GM18519 (cell line): ENCODE measurements around the gene MEF2A.

Experiments
- ATAC-seq: cut with Tn5 transposase; IDR thresholded peaks from one replicate; pipeline ENCODE4 v1.9.1; 2021; ENCODE audit warnings: mild to moderate bottlenecking, moderate library complexity; ENCODE audit not compliant: unreplicated experiment, low FRiP score

MEF2A gene

GRCh38 chr15:99562238-99562637 lies 3.5 kb upstream of the MEF2A start:
- ATAC-seq: no peak

DNA sequence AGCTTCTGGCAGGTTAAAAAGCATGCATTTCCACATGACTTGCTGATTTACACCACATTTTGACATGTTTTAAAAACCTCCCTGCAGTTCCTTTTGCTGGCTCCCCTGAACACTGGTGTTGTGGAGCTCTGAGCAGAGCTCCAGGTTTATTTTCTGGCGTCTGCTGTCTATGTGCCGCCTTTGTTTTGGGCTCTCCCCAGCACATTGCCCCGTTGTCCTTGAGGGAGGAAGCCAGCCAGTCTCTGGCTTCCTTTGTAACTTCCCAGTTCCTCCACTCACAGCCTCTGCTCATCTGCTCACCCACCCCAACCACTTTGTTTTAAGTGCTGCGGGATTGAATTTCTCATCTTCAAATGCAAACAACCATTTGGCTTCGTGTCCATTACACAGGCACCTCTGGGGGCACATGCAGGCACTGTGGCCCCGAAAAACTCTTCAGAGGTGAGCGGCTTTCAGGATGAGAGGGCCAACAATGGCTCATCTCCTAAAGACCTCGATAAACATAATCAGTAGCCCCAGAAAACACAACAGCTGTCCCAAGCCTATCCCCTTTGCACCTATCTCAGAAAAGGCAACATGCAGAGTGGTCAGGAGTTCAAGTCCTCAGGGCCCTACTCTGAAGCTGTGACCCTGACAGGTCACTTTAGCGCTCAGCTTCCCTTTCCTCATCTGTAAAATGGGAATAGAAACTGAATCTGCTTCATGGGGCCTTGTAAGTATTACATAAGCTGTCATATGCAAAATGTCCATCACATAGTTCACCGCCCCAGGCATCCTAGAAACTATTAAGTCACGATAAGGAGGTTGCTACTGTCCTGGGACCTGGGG lies 1.3 kb upstream of the MEF2A start:
- peak; percentile 22 for ATAC-seq

DNA sequence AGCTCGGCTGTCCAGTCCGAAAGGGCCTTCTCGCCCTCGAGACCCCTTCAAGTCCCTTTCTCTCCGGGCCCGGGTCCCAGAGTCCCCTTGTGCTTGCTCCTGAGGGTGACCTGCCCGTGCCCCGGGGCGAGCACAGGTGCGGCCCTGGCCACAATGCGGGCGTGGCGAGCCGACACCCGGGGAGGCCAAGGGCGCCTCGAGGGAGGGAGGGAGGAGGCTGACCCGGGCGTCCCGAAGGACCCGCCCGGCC lies 810 bp upstream of the MEF2A start:
- ATAC-seq: no peak

DNA sequence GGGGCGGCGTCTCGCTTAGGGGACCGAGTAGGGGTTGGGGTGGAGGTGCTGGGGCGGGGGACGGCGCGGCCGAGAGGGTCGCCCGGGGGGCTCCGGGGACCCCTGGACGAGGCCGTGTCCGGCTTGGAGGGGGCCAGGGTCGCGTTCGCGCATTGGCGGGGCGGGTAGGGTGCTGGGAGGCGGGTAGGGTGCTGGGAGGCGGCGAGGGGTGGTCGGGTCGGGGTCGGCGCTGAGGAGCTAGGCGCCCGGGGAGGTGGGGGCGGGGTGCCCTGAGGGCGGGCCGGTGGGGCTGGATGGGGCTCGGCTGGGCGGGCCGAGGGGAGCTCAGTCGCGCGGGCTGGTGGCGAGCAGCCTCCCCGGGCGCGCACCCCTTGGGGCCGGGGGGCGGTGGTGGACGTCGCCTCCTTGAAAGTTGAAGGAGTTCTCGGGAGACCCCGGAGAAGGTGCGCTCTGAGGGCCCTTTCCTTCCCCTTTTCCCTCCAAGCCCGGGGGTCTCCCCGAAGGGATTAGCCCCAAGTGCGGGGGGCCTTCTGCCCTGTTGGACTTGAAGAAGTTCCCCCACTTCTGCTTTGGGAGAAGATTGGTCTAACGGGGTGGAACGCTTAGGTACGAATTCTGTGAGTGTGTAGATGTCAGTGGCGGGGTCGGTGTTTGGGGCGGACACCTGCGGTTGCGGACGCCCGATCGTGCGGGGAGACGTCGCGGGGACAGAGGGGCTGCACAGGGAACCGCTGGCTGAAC lies 543 bp downstream of the MEF2A start:
- no peak for ATAC-seq

DNA sequence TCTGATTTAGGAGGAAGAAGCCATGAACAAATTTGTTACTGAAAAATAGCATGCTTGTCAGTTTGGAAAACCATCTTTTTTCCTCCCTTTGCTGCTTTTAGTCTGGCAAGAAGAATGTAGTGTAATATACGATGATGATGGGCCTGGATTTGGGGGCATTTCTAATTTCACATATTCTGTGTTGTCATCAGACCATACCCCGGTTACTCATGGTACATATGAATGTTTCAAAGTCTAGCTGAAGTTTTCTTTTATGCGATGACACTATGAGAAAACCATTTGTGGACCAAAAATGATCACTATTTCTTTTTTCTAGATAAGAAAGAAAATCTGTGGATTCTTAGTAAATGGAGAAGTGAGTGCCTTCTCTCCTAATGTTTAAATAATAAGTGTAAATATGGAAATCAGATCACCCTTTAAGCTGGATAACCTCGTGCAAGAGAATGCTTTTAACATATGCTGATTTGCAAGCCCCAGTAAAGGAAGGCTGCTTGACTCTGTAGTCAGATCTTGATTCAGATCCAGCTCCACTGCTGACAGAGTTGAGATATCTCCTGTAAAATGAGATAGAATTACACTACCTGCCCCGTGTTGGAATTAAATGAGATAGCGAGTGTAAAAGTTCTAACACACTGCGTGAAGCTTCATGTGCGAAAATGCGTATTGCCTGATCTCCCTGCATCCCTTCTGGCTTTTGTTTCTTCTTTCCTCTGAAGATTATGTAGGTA lies 3.0 kb downstream of the MEF2A start:
- no peak for ATAC-seq

GRCh38 chr15:99571299-99571698 lies 5.5 kb downstream of the MEF2A start:
- ATAC-seq: no peak

- no peak for ATAC-seq
Observed at GRCh38 chr15:99574048-99574447, 8.3 kb downstream of the MEF2A start.

GRCh38 chr15:99574502-99574901 lies 8.7 kb downstream of the MEF2A start:
- no peak for ATAC-seq

DNA sequence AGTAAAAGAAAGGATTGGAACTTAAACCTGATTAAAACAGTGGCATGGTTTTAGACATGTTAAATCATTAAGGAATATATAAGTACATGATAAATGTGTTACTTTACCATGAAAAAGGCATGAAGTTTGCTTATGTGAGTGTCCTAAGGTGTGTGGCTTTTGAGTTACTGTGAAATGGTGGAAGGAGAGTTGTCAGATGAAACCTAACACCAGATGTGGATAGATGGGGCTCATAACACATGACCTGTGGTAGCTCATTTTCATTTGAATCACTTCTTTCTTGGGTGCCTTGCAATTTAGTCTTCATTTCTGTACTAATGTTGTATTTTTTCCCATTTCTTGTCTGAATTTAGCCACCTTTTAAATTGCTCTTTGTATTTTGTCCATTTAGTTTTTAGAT lies 13.0 kb downstream of the MEF2A start:
- no peak for ATAC-seq

DNA sequence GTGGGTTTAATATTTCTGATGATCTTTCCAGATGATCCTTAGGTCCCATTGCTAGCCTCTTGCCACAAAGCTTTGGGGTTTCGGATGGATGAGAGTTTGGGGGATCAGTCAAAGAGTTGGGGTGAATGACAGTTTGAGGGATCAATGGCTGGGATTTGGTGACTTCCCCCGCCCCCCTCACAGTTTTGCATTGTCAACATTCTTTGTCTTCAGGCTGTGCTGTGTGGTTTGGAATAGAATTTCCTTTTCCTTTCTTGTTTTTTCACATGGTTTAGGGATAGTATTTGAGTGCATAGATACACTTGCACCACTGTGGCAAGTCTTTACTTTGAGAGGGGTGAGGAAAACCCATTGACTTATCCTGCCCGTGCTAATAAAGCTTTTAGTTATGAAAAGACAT lies 14.3 kb downstream of the MEF2A start:
- ATAC-seq: no peak

GRCh38 chr15:99582508-99582960 lies 16.8 kb downstream of the MEF2A start:
- ATAC-seq: no peak

DNA sequence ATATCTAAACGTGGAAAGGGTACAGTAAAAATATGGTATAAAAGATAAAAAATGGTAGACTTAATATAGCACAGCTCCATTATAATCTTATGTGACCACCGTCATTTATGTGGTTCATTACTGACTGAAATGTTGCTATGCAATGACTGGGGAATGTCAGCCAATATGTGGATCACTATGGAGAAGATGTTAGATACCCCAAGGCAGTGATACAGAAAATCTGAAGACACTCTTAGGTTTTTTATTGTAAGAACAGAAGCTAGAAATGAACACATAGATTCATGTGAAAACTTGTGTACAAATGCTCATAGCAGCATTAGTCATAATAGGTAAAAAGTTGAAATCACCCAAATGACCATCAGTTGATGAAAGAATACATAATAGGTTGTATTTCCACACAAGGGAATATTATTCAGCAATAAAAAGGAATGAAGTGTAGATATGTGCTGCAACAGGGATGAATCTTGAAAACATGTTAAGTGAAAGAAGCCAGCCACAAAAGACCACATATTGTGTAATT lies 18.4 kb downstream of the MEF2A start:
- ATAC-seq: no peak

- ATAC-seq: no peak
Observed at GRCh38 chr15:99586121-99586520, 20.3 kb downstream of the MEF2A start.

DNA sequence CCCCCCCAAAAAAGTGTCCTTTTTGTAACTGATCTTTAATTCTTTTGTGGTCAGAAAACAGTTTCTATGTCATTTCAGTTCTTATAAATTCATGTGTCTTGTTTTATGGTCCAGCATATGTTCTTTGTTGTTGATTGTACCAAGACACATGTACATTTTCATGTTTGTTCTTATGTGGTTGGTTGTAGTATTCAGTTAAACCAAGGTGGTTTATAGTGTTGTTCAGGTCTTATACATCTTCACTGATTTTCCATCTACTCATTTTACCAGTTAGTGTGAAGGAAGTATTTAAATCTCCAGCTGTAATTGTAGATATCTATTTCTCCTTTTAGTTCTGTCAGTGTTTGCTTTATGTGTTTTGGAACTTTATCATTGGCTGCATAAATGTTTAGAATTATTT lies 24.0 kb downstream of the MEF2A start:
- ATAC-seq: no peak

DNA sequence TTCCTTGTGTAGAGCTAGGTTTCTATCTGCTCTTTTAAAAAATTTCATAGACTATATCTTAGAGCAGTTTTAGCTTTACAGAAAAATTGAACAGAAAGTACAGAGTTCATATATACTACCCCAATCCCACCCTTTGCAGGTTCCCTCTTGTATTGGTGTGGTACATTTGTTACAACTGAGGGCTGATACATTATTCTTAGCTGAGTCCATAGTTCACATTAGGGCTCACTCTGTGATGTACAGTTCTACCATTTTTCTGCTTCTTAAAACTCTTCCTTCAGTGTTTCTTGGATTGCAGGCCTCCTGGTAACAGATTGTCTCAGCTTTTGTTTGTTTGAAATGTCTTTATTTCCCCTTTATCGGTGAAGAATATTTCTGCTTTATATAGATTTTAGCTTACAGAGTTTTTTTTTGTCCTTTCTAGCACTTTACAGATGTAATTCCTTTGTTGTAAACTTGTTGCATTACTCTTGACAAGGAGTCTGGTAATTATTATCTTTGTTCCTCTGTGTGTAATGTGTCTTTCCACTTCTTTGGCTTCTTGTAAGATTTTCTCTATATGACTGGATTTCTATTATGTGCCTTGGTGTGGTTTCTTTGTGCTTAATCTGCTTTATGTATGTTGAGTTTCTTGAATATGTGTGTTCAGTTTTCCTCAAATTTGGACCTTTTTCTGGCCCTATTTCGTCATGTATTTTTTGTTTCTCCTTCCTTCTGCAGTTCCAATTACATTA lies 25.3 kb downstream of the MEF2A start:
- no peak for ATAC-seq

GRCh38 chr15:99592145-99592791 lies 26.5 kb downstream of the MEF2A start:
- ATAC-seq: no peak

DNA sequence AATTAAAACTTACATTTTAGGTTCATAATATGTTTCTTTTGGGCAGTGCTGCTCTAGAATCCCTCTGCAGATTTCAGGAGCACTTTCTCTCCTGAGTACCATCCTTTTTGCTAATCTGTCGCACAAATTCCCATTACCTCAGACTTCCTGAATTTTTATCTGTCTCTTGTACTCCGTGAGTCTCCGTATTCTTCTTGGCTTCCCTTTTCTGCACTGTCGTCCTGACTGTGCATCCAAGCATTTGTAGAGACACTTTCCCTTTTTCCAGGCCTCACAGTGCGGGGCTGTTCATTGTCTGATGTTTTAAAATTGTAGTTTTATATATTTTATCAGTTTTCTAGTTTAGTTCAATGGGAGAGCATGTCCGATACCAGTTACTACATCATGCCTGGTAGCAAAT lies 27.3 kb downstream of the MEF2A start:
- ATAC-seq: no peak

- ATAC-seq: no peak
Observed at GRCh38 chr15:99594916-99595315, 29.1 kb downstream of the MEF2A start.

- no peak for ATAC-seq
Observed at GRCh38 chr15:99598296-99598695, 32.5 kb downstream of the MEF2A start.

- no peak for ATAC-seq
Observed at GRCh38 chr15:99603828-99604227, 38.0 kb downstream of the MEF2A start.
